ENCODE results near the gene RABGAP1L.
"Not testable (repeated sequence)": the region's sequence is repeated elsewhere in the genome, so short reads cannot be mapped to it uniquely, and the experiment has no call there.

The RABGAP1L gene

DNA sequence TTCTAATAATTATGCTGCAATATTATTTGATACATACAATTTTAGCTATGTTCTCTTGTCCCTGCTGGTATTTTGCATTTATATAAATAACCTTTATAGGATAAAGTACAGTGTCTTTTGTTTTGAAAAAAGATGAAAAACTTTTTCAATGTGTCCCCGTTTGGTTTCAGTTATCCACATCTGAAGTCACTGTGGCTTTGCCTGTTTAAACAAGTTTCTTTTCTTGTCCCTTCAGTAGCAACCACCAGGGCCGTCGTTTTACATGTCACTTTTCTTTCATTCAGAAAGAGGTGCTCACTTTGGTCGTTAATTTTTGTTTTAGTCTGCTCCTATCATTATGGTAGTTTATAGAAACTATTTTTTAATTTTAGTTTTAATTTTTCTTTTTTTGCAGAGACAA lies 41.4 kb downstream of the RABGAP1L start:
- DNase-seq: no peak

DNA sequence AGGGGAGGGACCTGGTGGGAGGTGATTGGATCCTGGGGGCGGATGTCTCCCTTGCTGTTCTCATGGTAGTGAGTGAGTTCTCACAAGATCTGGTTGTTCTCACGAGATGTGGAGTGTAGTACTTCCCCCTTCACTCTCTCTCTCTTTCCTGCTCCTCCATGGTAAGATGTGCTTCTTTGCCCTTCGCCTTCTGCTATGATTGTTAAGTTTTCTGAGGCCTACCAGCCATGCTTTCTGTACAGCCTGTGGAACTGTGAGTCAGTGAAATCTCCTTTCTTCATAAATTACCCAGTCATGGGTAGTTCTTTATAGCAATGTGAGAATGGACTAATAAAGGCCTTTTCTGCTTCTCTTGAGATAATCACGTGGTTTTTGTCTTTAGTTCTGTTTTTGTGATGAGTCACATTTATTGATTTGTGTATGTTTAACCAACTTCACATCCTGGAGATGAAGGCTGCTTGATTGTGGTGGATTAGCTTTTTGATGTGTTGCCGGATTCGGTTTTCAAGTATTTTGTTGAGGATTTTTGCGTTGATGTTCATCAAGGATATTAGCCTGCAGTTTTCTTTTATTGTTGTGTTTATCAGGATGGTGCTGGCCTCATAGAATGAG lies 45.5 kb downstream of the RABGAP1L start:
- DNase-seq: no peak

DNA sequence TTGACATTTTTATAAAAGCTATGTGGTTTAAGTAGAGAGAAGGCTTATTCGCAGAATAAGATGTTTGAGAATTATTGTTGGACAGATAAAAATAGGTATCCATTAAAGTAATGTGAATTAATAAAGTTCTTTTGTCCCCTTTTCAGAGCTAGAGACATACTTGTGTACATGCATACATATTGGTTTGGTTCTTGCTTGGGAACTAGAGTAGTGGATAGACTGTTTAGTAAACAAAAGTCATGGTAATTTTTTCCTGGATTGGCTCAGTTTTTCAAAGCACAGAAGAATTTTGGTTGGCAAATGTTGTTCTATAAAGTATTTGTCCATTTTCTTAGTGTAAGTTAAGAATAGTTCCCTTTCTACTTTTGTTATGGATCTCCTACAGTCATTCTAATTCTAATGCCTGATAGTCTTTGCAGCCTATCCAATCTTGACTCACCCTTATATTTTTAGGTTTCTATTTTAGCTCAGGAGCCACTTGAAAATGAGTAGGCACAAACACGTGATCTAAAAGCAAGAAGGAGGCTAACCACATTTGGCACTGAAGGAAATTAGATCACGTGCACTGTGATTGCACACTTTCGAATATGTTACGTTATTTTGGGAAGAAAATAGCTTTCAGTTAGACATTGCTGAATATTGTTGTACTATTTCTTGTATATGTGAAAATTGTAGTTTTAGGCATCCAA lies 47.0 kb downstream of the RABGAP1L start:
- no peak for DNase-seq

DNA sequence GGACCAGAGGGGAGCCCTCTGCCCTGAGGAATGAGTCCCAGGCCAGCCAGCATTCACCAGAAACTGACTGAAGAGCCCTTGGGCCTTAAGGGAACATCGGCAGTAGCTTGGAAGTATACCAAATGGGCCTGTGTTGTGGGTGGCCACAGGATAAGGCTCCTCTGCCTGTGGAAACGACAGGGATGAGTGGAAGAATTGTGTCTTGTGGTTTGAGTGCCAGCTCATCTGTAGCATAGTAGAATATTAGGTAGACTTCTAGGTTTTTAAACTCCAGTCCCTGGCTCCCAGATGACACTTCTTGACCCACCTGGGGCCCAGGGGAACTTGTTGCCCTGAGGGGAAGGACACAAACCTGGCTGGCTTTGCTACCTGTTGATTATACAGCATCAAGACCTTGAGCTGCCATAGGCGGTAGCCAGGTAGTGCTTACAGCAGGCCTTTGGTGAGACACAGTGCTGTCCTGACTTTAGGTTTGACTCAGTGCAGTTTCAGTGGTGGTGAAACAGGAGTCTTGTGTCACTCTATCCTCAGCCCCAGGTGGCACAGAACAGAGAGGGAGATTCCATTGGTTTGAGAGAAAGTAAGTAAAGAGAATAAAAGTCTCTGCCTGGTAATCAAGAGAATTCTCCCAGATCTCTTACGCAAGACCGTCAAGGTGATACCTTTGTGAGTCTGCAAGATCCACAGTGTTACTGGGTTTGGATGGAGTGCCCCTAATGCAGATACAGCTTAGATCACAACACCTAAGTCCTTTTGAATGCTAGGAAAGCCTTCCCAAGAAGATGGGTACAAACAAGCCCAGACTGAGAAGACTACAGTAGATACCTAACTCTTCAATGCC lies 50.2 kb downstream of the RABGAP1L start:
- no peak for DNase-seq

DNA sequence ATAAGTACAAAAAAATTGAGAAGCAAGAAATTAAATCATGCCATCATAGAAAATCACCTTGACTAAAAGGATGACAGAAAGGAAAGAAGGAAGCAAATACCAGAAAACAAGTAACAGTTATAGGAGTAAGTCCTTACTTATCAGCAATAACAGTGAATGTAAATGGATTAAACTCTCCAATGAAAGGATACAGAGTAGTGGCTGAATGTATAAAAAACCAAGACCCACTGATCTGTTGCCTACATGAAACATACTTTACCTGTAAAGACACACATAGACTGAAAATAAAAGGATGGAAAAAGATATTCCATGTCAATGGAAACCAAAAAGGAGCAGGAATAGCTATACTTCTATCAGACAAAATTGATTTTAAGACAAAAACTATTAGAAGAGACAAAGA lies 52.2 kb downstream of the RABGAP1L start:
- DNase-seq: no peak

DNA sequence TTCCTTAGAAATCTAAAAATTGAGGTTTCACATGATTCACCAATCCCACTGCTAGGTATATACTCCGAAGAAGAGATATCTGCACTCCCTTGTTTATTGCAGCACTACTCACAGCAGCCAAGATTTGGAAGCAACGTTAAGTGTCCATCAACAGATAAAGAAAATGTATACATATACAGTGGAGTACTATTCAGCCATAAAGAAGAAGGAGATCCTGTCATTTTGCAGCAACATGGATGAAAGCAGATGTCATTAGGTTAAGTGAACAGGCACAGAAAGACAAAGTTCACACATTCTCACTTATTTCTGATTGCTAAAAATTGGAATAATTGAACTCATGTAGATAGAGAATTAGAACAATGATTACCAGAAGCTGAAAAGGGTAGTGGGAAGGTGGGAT lies 56.4 kb downstream of the RABGAP1L start:
- no peak for DNase-seq

DNA sequence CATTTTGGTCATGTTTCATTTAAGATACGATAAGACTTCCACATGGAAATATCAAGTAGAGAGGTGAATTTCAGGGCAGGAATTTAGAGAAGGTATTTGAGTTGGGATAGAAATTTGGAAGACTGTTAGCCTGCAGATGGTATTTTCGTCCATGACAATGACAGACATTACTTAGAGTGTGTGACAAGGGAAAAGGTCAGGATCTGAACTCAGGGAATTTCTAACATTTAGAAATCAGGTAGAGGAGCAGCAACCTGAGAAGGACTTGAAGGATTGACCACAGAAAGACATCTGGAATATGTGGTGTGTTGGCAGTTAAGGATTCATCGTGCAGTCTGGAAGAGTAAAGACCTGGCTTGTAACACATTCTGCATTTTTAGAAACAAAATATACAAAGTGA lies 57.9 kb downstream of the RABGAP1L start:
- no peak for DNase-seq

DNA sequence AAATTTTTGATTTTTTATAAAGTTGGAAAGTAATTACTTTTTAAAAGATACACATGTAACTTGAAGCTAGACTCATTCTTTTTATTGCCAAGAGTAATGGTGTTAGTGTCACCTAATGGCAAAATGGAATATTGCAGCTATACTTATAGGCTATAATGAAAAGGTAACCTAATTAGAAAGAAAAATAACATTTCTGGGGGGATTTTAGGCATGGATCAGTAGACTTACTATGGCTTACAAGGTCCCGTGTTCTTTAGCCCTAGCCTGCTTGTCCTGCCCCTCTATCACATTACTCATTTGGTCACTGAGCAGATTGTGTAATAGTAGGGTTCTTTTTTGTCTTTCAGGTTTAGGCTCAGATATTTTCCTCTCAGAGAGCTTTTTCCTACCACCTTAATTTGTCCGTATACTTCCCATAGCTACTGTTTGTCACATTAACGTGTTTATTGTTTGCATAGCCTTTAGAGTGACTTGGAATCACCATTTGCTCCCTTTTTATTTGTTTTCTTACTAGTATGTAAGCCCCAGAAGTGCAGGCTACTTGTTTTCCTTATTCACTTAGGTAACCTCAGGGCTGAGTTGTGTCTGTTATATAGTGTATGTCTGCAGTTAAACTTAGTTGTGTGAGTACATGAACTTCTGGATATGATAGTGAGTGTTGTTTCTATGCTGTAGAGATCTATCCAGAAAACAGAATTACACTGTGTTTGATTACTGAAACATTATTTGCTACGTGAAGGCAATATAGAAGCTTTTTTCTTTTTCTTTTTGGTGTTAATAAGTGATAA lies 58.7 kb downstream of the RABGAP1L start:
- peak; percentile 11 to 14 for DNase-seq

DNA sequence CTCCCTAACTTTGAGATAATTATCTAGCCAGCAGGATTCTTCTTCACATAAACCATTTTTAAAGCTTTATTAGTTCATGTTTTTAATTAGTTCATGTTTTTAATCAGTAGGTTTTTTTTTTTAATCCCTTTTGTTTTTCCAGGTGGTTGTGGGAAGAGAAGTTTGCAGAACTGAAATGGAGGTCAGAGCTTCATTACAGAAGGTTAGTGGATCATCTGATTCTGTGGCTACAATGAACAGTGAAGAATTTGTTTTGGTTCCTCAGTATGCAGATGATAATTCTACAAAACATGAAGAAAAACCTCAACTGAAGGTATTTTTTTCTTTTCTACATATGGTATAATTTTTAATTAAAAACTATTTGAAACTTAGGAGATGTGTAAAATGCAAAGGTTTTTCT lies 59.7 kb downstream of the RABGAP1L start:
- DNase-seq: no peak

DNA sequence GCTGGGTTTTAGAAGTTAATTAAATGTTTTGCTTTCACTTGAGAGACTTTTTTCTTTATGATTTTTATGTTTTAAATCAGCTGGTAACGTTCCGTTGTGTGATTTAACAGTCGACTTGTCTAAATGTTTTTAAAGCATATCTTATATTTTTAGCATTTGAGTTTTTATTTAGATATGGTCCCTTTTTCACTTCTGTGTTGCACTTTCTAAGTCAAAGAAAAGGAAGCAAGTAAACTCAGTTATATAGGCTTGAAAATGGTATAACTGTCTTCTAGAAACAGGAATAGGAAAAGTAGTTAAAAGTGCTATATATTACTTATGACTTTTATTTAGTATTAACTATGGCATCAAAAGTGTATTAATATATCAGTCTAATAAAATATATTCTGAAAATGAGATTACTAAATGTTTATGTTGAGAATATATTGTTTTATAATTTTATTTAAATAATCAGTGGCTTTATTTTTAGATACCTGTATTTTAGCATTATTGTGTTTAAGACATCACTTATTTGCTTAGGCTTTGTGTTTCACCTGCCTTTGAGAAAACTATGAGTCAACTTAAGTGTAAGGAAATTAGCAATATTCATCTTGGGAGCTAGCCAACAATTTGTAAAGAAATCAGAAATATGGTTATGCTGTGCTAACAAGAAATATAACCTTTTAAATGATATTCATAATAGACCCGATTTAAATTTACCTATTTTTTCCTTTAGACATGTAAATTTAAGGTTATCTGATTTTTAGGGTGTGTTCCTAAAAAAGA lies 60.5 kb downstream of the RABGAP1L start:
- DNase-seq: no peak

DNA sequence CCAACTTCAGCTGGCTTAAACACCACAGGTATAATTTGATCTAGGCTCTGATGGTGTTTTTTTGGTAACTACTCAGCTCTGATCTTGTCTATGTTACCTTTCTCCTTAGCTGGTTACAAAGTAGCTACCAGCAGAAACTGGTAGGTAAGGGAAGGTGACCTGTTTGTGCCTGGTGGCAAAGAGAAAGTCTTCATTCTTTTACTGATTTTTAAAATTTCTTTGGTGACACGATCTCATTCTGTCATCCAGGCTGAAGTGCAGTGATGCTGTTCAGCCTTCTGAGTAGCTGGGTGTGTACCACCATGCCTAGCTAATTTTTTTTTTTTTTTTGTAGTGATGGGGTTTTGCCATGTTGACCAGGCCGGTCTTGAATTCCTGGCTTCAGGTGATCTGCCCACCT lies 62.4 kb downstream of the RABGAP1L start:
- no peak for DNase-seq

DNA sequence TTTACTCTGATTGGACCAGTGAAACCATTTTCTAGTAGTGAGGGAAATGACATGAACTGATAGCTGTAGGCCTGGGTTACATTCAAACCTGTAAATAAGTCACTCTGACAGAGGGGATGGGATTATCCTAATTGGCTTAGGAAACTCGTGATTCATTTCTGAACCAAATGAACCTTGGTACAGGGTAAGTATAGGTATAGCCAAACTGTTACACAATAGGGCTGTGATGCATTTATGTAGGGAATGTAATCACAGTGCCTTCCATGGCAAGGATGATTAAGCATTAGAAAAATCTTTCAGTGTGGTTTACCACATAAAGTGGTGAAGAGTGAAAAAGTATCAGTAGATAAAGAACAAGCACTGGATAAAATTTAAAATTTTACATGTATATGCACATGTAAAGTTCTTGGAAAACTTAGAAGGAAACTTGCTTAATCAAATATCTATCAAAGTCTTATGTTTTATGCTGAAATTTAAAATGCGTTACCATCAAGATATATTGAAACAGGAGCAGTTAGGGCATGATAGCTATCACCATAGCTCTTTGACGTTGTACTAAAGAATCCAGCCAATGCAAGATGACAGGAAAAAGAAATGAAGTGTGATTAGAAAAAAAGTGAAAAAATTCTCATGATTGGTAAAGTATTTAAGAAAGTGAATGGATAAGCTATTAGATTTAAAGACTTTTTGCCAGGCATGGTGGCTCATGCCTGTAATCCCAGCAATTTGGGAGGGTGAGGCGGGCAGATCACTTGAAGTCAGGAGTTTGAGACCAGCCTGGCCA lies 63.0 kb downstream of the RABGAP1L start:
- DNase-seq: no peak

DNA sequence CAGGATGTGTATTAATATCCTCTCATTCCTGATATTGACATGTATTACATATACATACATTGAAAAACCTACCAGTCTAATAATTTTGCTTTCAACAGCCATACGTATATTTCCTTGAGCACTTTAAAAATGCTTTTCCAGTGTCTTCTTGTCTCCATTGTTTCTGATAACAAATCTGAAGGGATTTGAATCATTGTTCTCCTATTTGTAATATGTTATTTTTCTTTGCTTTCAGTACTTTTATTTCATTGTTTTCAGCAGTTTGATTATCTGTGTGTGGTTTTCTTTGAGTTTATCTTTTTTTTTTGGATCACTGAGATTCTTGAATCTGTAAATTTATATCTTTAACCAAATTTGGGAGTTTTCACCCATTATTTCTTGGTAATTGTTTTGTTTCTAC lies 65.3 kb downstream of the RABGAP1L start:
- DNase-seq: no peak

DNA sequence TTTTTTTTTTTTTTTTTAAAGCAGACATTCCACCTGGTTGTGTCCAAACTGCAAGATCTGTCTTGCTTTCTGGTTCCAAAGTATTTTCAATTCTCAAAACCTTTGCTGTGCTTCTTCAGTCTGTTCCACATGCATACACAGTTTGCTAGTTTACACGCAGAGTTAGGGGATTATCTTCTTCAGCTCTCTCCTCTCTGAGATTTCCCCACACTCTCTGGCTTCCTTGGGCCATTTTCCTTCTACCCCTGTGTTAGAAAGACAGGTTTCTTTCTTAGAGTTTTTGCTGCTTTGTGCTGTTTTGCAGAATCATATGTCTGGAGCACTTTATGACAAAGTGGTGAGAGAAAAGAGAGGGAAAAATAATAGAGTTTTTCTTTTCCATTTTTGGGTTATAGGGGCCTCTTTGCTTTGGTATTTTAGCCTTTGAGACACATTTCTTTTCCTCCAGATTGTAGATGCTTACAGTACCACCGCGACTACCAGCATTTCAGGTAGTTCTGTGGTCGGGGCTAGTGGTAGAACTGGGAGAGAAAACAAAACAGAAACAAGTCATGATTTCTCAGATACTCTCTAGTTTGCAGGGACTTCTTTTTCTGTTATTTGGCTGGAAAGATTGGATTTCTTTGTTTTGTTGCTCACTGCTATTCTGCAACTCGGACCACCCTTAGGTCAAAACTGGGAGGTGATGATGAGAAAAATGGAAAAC lies 66.3 kb downstream of the RABGAP1L start:
- DNase-seq: no peak

DNA sequence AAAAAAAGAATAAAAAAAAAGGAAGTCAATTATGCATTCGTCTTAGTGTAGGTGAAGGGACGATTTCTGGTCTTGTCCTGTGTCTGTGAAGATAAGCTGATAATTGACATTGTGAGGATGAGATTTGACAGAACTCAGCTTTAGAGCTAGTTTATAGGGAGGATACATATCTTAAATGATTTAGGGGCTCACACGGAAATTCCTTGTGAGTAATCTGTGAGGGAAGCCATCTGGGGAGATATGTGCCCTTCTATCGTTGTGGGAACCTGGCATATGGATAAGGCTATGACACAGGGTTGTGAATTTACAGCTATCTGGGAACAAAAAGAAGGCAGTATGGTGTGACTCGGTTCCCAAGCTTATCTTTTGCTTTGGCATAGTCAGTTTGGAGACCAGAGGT lies 71.1 kb downstream of the RABGAP1L start:
- DNase-seq: no peak

DNA sequence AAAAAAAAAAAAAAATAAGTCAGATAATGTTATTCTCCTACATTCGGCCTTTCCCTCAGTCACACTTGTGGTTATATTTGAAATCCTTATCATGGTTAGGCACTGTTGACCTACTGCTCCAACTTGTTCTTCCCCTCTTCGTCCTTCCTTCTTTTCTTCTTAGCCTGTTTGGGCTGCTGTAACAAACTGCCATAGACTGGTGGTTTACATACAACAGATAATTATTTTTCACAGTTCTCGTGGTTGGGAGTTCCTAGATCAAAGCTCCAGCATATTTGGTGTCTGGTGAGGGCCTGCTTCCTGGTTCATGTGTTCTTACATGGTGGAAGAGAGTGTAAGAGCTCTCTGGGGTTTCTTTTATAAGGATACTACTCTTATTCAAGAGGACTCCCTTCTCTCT lies 73.4 kb downstream of the RABGAP1L start:
- no peak for DNase-seq

DNA sequence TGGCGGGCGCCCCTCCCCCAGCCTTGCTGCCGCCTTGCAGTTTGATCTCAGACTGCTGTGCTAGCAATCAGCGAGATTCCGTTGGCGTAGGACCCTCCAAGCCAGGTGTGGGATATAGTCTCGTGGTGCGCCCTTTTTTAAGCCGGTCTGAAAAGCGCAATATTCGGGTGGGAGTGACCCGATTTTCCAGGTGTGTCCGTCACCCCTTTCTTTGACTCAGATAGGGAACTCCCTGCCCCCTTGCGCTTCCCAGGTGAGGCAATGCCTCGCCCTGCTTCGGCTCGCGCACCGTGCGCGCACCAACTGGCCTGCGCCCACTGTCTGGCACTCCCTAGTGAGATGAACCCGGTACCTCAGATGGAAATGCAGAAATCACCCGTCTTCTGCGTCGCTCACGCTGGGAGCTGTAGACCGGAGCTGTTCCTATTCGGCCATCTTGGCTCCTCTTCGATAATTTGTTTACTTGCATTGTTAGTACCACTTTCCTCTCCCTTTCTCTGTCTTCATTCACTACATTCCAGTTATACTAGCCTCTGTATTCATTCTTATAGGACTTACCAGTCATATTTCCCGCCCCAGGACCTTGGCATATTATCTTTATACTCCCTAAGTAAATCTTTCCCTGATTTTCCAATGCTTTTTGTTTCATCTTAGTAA lies 79.7 kb downstream of the RABGAP1L start:
- DNase-seq: not testable (repeated sequence)

DNA sequence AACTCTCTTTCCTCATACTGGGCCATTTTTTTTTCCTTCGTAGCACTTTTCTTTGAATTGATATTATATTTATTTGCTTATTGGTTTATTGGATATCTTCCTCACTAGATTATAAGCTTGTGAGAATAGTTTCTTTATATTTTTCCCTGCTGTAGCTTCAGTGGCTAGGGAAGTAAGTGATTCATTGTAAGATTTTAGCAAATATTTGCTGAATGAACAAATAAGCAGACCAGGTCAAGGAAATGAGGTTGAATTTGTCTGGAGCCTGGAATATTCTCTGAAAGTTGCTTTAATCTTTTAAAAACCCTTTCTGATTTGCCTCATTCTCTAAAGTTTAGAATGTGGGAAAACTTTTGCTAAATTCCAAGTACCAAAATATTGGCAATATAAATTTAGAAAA lies 80.2 kb downstream of the RABGAP1L start:
- no peak for DNase-seq

DNA sequence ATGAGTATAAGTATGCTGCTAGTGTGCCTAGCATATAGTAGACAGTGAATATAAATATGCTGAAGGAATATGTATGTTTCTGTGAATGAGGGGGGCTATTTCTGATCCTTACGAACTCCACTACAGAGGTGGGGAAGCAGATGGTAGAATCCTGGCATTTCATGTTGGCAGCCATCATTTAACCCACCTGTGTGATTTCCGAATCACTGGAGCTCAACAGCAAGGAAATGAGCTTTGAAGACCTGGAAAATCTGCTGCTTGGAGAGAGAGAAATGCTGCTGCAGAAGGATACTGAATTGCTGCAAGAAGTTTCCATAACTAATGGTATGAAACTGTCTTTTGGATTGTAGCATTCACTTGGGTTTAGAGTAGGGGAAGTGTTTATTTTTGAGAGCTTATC lies 83.5 kb downstream of the RABGAP1L start:
- DNase-seq: no peak

DNA sequence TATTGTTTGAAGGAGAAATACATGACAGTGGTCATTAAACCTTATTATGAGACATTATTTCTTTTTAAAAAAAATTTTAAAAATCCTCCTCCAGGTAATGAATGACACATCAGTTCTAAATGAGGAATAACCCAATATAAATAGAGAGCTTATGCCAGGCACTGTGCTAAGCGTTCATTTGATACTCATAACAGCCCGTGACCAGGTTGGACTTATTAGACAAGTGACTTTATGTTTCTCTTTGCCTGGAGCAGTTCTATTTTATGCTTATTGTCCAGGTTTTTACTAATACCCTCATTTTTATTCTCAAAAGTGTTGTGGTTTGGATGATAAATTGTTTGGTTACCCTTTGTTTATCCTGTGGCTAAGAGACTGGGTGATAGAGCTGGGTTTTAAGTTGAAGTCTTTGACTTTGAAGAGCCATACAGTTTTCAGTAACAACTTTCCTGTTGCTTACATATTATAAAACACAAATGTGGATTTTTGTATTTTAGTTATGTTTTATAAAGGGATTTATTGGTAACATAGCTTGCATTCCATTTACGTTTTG lies 84.2 kb downstream of the RABGAP1L start:
- no peak for DNase-seq
